ENCODE data around the gene ADCY2. TPM values are rescaled to one million over a fixed set of nuclear protein-coding genes. Genes with fewer than 3 reads are reported as not detected.

ADCY2 gene
- total and polyA plus RNA-seq, 3 experiments from 2014 or later = not detected

GRCh38 chr5:7503564-7503963 lies 107.6 kb downstream of the ADCY2 start:
- CTCF ChIA-PET = no interaction called here

DNA sequence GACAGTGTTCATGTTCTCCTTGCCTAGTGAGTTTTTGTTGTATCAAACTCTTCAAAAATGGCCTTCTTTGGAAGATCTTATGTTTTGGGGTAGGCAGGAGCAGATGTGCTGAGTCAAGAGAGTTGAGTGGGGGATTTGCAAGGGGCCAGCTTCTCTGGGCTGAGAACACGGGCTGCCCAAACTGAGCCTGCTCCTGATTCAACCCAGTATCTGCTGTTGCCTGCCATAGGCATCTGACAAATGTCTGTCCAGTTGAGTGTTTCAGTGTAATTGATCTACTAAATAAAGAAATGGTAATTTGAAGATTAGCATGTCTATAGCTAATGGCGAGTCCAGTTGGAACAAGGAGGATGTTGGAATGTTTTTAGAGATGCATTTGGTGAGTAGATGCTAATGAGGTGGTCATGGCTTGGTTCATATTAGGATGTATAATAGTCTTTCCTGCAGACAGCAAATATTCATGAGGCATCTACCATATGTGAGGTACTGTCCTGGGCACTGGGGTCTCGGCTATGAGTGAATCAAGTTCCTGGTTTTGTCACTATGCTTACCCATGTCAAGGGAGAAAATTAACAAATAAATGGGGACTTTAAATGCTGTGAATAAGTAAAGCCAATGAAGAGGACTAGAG lies 119.5 kb downstream of the ADCY2 start:
- CTCF ChIA-PET = no interaction called here
- H3K27ac ChIP-seq (ENCODE audit: low read depth, low read length) = no peak overlapping the region
- DNase-seq = no peak
- Mint-ChIP-seq H3K36me3 (no peaks in the 10 kb centered on the region), H3K4me3 (no peak overlapping the region), H3K9me3 (peaks cover 0 to 9% (median 4%) of the 10 kb centered on the region in 5 donors), H3K27ac (no peak overlapping the region), H3K27me3 (peaks cover 0 to 2% of the 10 kb centered on the region in 2 donors), H3K4me1 (no peaks in the 10 kb centered on the region)
- H3K9me3 ChIP-seq (ENCODE audit: low read length) = no peaks in the 10 kb centered on the region
- no peaks in the 10 kb centered on the region for H3K27me3 ChIP-seq (ENCODE audit: insufficient read depth, low read length, poor library complexity, severe bottlenecking)
- no peak overlapping the region for H3K4me3 ChIP-seq (ENCODE audit: low read length)
- H3K36me3 ChIP-seq (ENCODE audit: insufficient read depth, low read length) = no peaks in the 10 kb centered on the region
- POLR2A ChIA-PET = no interaction called here
- H3K4me1 ChIP-seq (ENCODE audit: insufficient read depth, low read length) = no peaks in the 10 kb centered on the region

More at GRCh38 chr5:7503564-7503963, 107.6 kb downstream of the ADCY2 start:
- H3K36me3 ChIP-seq (ENCODE audit: insufficient read depth, low read length) = no peaks in the 10 kb centered on the region
- no peaks in the 10 kb centered on the region for H3K4me1 ChIP-seq (ENCODE audit: insufficient read depth, low read length)
- DNase-seq = no peak
- H3K9me3 ChIP-seq (ENCODE audit: low read length) = no peaks in the 10 kb centered on the region
- H3K27ac Mint-ChIP-seq = no peak overlapping the region
- H3K27me3 ChIP-seq (ENCODE audit: insufficient read depth, low read length, poor library complexity, severe bottlenecking) = no peaks in the 10 kb centered on the region
- H3K9me3 Mint-ChIP-seq = peaks cover 0 to 6% (median 2%) of the 10 kb centered on the region in 5 donors
- no peaks in the 10 kb centered on the region for H3K4me1 Mint-ChIP-seq
- no peak overlapping the region for H3K4me3 ChIP-seq (ENCODE audit: low read length)
- no peak overlapping the region for H3K4me3 Mint-ChIP-seq
- no peaks in the 10 kb centered on the region for H3K27me3 Mint-ChIP-seq
- POLR2A ChIA-PET = no interaction called here
- H3K27ac ChIP-seq (ENCODE audit: low read depth, low read length) = no peak overlapping the region
- no peaks in the 10 kb centered on the region for H3K36me3 Mint-ChIP-seq

DNA sequence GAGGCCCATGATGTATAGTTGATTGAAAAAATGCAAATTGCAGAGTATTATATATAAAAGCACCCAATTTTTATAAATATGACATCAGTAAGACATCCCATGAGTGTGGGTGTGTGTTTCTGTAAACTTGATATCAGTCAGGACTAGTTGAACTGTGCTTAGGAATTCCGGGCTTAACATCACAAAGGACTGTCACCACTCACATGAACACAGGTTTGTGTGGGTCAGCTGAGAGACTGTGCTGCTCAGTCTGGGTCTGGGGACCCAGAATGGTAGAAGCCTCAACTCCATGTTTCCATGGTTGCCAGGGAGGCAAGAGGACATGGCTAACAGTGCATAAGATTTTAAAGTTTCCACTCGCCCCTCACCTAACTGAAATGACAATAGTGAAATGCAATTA lies 120.3 kb downstream of the ADCY2 start:
- no peaks in the 10 kb centered on the region for H3K36me3 Mint-ChIP-seq
- no peak for DNase-seq
- H3K4me1 Mint-ChIP-seq = no peaks in the 10 kb centered on the region
- Histone ChIP-seq H3K27ac (ENCODE audit: low read depth, low read length) (no peak overlapping the region), H3K27me3 (ENCODE audit: insufficient read depth, low read length, poor library complexity, severe bottlenecking) (no peaks in the 10 kb centered on the region), H3K36me3 (ENCODE audit: insufficient read depth, low read length) (no peaks in the 10 kb centered on the region), H3K9me3 (ENCODE audit: low read length) (no peaks in the 10 kb centered on the region), H3K4me1 (ENCODE audit: insufficient read depth, low read length) (no peaks in the 10 kb centered on the region), H3K4me3 (ENCODE audit: low read length) (no peak overlapping the region)
- peaks cover 0 to 2% of the 10 kb centered on the region in 2 donors for H3K27me3 Mint-ChIP-seq
- peaks cover 0 to 11% (median 4%) of the 10 kb centered on the region in 5 donors for H3K9me3 Mint-ChIP-seq
- no peak overlapping the region for H3K4me3 Mint-ChIP-seq
- ChIA-PET POLR2A (no interaction called here), CTCF (no interaction called here)
- no peak overlapping the region for H3K27ac Mint-ChIP-seq

DNA sequence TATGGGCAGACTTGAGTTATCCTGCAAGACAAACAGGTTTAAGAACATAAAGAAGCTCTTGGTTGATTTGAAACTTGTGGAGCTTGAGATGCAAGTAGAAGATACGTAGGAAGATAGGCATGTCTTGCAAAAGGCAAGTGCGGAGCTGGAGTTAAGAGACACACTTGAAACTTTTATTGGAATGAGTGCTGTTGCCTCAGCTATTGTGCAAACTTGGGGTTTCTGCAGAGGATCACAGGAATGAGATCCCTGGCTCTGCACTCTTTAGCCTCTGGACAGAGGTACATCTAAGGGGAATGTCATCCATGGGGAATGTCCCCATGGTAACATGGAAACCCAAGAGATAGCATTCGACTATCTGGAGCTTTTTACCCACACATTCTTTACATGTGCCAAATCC lies 121.1 kb downstream of the ADCY2 start:
- ChIA-PET CTCF (no interaction called here), POLR2A (no interaction called here)
- H3K4me1 ChIP-seq (ENCODE audit: insufficient read depth, low read length) = no peaks in the 10 kb centered on the region
- H3K9me3 ChIP-seq (ENCODE audit: low read length) = no peaks in the 10 kb centered on the region
- no peaks in the 10 kb centered on the region for H3K27me3 ChIP-seq (ENCODE audit: insufficient read depth, low read length, poor library complexity, severe bottlenecking)
- no peak overlapping the region for H3K4me3 Mint-ChIP-seq
- H3K27ac ChIP-seq (ENCODE audit: low read depth, low read length) = no peak overlapping the region
- DNase-seq = no peak
- H3K36me3 Mint-ChIP-seq = no peaks in the 10 kb centered on the region
- H3K27ac Mint-ChIP-seq = no peak overlapping the region
- H3K36me3 ChIP-seq (ENCODE audit: insufficient read depth, low read length) = no peaks in the 10 kb centered on the region
- H3K9me3 Mint-ChIP-seq = peaks cover 0 to 11% (median 3%) of the 10 kb centered on the region in 5 donors
- H3K27me3 Mint-ChIP-seq = no peaks in the 10 kb centered on the region
- H3K4me1 Mint-ChIP-seq = no peaks in the 10 kb centered on the region
- no peak overlapping the region for H3K4me3 ChIP-seq (ENCODE audit: low read length)

- H3K4me1 ChIP-seq (ENCODE audit: insufficient read depth, low read length) = no peaks in the 10 kb centered on the region
- H3K36me3 ChIP-seq (ENCODE audit: insufficient read depth, low read length) = no peaks in the 10 kb centered on the region
- H3K27me3 Mint-ChIP-seq = no peaks in the 10 kb centered on the region
- H3K4me1 Mint-ChIP-seq = no peaks in the 10 kb centered on the region
- DNase-seq = no peak
- H3K4me3 Mint-ChIP-seq = no peak overlapping the region
- H3K9me3 Mint-ChIP-seq = peaks cover 0 to 11% (median 3%) of the 10 kb centered on the region in 5 donors
- no peaks in the 10 kb centered on the region for H3K27me3 ChIP-seq (ENCODE audit: insufficient read depth, low read length, poor library complexity, severe bottlenecking)
- no peaks in the 10 kb centered on the region for H3K9me3 ChIP-seq (ENCODE audit: low read length)
- ChIA-PET POLR2A (no interaction called here), CTCF (no interaction called here)
- H3K27ac Mint-ChIP-seq = no peak overlapping the region
- no peak overlapping the region for H3K4me3 ChIP-seq (ENCODE audit: low read length)
- no peak overlapping the region for H3K27ac ChIP-seq (ENCODE audit: low read depth, low read length)
- H3K36me3 Mint-ChIP-seq = no peaks in the 10 kb centered on the region
Observed at GRCh38 chr5:7518947-7519560, 123.1 kb downstream of the ADCY2 start.

DNA sequence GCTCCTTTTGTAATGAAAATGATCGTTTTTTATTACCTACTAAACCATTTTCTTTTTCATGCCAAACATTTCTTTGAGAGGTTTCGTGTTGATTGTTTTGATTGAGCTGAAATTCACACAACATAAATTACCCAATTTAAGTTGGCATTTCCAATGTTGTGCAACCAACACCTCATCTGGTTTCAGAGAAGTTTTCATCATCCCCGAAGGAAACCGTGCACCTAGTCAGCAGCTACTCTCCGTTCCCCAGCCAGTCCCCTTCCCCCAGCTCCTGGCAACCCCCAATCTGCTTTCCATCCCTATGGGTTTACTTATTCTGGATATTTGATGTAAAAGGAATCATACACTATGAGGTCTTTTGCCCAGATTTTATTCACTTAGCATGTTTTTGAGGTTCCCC lies 123.6 kb downstream of the ADCY2 start:
- Mint-ChIP-seq H3K27me3 (no peaks in the 10 kb centered on the region), H3K9me3 (peaks cover 0 to 11% (median 3%) of the 10 kb centered on the region in 5 donors), H3K4me1 (no peaks in the 10 kb centered on the region), H3K4me3 (no peak overlapping the region), H3K36me3 (no peaks in the 10 kb centered on the region), H3K27ac (no peak overlapping the region)
- Histone ChIP-seq H3K27me3 (ENCODE audit: insufficient read depth, low read length, poor library complexity, severe bottlenecking) (no peaks in the 10 kb centered on the region), H3K27ac (ENCODE audit: low read depth, low read length) (no peak overlapping the region), H3K9me3 (ENCODE audit: low read length) (no peaks in the 10 kb centered on the region), H3K4me3 (ENCODE audit: low read length) (no peak overlapping the region), H3K36me3 (ENCODE audit: insufficient read depth, low read length) (no peaks in the 10 kb centered on the region), H3K4me1 (ENCODE audit: insufficient read depth, low read length) (no peaks in the 10 kb centered on the region)
- DNase-seq = no peak
- ChIA-PET CTCF (no interaction called here), POLR2A (no interaction called here)

DNA sequence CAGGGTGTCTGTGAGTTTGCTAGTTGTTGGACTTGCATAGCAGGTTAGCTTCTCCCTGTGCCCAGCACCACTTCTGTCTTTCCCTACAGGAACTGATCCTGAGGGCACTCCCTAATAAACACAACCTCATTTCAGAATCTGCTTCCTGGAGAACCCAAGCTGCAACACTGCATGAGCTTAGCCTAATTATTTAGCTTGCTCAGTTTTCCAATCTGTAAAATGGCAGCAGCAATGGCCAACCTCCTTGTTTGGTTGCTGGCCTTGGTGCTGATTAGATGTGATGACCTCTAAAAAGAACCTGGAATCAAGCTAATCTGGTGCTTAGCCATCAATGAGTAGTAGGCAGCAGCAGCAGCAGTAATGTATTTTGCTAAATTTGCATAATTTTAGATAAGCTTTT lies 133.9 kb downstream of the ADCY2 start:
- ChIA-PET CTCF (no interaction called here), POLR2A (no interaction called here)
- Mint-ChIP-seq H3K27me3 (peaks cover 0 to 3% of the 10 kb centered on the region in 2 donors), H3K4me3 (no peak overlapping the region), H3K27ac (no peak overlapping the region), H3K4me1 (no peaks in the 10 kb centered on the region), H3K9me3 (peaks cover 0 to 4% (median 3%) of the 10 kb centered on the region in 5 donors), H3K36me3 (no peaks in the 10 kb centered on the region)
- H3K36me3 ChIP-seq (ENCODE audit: insufficient read depth, low read length) = no peaks in the 10 kb centered on the region
- H3K9me3 ChIP-seq (ENCODE audit: low read length) = no peaks in the 10 kb centered on the region
- H3K4me3 ChIP-seq (ENCODE audit: low read length) = no peak overlapping the region
- H3K27me3 ChIP-seq (ENCODE audit: insufficient read depth, low read length, poor library complexity, severe bottlenecking) = no peaks in the 10 kb centered on the region
- no peaks in the 10 kb centered on the region for H3K4me1 ChIP-seq (ENCODE audit: insufficient read depth, low read length)
- DNase-seq = no peak
- H3K27ac ChIP-seq (ENCODE audit: low read depth, low read length) = no peak overlapping the region

- H3K27me3 Mint-ChIP-seq = no peaks in the 10 kb centered on the region
- Histone ChIP-seq H3K4me3 (ENCODE audit: low read length) (no peak overlapping the region), H3K4me1 (ENCODE audit: insufficient read depth, low read length) (no peaks in the 10 kb centered on the region), H3K27me3 (ENCODE audit: insufficient read depth, low read length, poor library complexity, severe bottlenecking) (no peaks in the 10 kb centered on the region), H3K27ac (ENCODE audit: low read depth, low read length) (no peak overlapping the region), H3K36me3 (ENCODE audit: insufficient read depth, low read length) (no peaks in the 10 kb centered on the region), H3K9me3 (ENCODE audit: low read length) (no peaks in the 10 kb centered on the region)
- peaks cover 0 to 7% (median 3%) of the 10 kb centered on the region in 5 donors for H3K9me3 Mint-ChIP-seq
- H3K27ac Mint-ChIP-seq = no peak overlapping the region
- ChIA-PET POLR2A (no interaction called here), CTCF (no interaction called here)
- no peaks in the 10 kb centered on the region for H3K4me1 Mint-ChIP-seq
- no peak for DNase-seq
- no peaks in the 10 kb centered on the region for H3K36me3 Mint-ChIP-seq
- H3K4me3 Mint-ChIP-seq = no peak overlapping the region
Observed at GRCh38 chr5:7533941-7534340, 138.0 kb downstream of the ADCY2 start.
